Stimulated activated CD4-positive, alpha-beta T cell treated with anti-CD3 and anti-CD28 coated beads, Interleukin-15, amount 100 ng/mL, for 24 hours (primary cell): ENCODE measurements around the gene VRK2.

ENCODE experiments used
- DNase-seq: peaks from one replicate; pipeline ENCODE4 v3.0.0-alpha.2; 2020

The VRK2 gene

DNA sequence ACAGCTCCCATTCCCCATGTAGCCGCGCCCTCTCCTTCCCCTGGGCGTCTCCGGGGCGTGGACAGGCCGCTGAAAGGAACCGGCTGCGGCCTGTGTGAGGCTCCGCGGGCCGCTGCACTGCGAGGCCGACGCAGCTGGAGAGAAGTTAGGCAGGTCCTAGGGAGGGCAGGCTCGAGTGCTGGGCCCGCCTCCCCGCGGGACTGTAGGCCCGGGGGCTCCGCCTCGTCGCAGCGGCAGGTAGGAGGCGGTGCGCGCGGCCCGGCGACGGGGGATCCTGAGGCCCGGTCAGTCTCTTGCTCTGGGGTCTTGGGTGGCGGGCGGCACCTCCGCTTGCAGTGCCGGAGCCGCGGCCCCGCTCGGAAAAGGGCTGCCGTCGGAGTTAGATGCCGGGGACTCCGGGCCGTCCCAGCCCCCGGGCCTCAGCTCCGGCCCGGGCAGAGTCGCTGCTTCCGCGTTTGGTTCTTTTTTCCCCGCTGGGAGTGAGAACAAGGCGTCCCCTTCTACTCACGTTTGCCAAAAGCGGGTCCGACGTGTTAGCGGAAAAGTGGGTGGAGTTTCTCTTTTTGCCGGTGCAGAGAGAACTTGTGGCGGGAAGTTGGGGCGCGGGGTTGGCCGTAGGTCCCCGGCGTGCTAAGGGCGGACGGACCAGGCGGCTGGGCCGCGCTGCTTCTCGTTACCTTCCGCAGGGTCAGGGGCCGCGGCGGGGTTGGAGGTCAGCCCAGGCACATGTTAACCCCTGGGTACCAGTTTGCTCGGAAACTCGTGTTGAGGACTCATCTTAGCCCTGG, at the start of gene VRK2:
Gene VRK2, plus strand, starts transcription at position 222 of the 788 bp plus-strand sequence. CDS start 2,026 bp downstream, outside the sequence.
- peak; percentile 89 for DNase-seq

DNA sequence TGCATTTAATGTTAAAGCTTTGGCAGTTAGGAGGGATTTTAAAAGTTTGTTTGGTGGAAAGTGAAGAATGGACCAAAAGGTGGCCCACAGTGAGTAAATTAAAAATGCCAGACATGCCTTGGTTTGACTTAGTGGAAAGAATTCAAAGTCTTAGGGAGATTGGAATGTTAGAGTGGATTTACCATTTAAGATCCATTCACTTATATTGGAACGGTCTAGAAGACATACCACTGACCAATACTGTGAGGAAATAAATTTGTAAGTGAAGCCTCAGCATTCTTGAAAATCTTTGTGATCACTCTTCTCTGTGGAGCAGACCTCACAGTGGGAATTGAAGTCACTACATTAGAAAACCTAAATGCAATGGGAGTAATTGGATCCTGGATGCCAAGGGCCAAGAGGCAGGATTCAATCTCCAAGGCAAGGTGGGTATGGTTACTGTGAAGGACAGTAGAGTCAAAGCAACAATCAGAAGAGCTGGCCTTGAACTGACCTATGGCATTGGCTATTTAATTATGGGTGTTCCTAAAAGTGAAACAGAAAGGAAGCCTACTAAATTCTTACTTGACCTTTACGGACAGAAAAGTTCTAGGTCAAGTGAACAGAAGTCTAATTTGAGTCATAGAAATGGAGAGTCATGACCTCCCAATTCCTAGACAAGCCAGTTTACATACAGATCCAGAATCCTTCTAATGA, 40.2 kb upstream of the VRK2 start:
- no peak for DNase-seq

DNA sequence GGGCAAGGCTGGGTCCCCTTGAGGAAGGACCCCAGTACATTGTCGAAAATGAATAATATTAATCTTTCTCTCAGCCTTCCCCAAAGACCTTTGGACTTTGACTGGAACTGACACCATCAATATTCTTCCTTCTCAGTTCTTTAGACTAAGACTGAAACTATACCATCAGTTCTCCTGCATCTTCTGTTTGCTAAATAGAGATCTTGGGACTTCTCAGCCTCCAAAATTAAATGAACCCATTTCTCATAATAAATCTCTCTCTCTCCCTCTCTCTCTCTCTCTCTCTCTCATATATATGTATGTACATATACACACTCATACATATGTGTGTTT, 39.7 kb upstream of the VRK2 start:
- no peak for DNase-seq

DNA sequence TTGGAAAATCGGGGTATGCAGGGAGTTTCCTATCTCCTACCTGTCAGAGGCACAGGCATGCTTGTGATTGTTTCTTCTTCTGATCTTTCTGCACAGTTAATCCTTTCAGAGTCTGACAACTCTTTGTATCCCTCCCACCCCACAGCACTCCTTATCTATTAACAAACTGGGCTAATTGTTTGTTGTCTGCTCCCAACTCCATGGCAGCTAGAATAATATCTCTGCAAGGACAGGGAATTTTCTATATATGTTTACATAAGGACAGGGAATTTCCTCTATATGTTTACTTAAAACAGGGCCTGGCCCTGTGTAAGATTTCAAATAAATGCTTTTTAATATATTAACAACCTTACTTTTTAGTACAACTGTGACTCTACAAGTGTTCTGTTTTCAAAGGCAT, 36.0 kb upstream of the VRK2 start:
- no peak for DNase-seq

DNA sequence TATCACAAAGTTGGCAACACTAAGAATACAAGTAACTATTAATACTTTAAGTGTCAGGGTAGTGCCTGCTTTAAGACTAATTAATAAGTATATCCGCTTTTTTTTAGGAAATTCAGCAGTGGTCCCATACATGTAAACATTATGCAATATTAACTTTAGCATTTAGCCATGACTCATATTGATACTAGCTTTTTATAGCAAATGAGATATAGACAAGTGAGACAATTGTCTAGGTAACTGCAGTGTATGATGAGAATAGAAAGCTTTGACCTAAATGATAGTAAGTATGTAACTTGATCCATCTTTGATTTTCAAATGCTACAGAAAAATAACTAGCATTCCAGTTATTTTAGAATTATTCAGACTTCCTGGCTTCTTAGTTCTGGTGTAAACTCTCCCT, 27.4 kb upstream of the VRK2 start:
- no peak for DNase-seq

DNA sequence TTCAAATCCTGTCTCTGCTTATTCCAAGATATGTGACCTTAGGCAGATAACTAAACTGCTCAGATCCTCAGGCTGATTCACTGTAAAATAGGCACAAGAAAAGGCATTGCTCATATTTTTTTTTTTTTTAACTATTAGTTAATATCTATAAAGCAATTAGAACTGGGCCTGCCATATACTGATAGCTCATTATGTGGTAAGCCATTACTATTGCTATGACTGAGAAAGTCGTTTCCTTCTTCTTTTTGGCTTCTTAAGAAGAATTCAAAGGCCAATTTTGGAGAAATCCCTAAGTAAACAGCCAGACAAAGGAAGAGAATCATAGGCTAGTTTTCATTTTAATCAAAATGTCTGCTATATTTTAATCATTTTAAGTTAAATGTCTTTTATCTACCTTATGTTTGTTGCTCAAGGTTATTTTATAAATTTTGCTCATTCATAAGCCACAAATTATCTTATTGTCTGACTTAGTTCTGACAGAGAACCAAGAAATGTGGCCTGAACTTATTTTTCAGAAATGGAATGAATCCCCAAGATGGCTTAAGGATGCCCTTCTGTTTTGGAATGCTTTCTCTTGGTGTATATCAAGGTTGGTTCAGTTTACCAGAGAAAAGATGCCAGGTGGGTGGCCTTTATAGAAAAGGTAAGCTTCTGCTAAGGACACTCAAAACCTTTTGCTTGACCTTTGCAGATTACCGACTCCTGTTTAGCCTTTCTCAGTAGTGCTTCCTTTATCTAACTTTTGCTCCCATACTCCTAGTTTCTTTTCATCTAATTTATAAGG, 21.3 kb upstream of the VRK2 start:
- DNase-seq, result no peak

DNA sequence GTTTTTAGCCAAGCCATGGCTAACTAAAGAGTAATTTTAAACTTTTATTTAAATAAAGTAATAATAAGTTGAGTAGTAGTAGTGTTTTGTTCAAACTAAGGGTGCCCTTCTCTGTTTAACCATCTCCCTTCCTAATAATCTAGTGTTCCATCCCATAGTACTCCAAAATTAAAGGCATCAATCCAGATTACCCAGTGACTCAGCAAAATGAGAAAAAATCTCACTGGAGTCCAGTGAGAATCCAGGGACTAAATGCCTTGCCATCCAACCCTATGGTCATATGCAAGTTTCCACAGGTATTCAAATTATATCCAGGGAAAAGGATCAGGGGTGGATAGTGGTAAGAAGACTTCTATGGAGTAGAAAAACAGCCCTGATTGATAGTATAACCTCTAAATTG, 19.6 kb upstream of the VRK2 start:
- no peak for DNase-seq

DNA sequence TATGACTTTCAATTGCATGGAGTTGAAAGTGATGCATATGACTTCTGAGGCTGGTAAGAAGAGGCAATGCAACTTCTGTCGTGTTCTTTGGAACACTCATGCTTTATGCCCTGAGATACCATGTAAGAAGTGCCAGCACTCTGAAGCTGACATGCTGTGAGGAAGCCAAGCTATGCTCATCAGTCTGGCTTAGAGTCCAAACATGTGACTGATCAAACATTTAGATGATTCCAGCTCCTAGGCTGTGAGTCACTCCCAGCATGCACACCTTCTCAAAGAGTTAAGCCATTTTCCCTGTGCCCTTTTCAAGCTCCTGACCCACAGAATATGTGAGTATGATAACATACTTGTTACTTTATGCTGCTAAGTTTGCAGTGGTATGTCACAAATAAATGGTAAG, 15.8 kb upstream of the VRK2 start:
- no peak for DNase-seq

DNA sequence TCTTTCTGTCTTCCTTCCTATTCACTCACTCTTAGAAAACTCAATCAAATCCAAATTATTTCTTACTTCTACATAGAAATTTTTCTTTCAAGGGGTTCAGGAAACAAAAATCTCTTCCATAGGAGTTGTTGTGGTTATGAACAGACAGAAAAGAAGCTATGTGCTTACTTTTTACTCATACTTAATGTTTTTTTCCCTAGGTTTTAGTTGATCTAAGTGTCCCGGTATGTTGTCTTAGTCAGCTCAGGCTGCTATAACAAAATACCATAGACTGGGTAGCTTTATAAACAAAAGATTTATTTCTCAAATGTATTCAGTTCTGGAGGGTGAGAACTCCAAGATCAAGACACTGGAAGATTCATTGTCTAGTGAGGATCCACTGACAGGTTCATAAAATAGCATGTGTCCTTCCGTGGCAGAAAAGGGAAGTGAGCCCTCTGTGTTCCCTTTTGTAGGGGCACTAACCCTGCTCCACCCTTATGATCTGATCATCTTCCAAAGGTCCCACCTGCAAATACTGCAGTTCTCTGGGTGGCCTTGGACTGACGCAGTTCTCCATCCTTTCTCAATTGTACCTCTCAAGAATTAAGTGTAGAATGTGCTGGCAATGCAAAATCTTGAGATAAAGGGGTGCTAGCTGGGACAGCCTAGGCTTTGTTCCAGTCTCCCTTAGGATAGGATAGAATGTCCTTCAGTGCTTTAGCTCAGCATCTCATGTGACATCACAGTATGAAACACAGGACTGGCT, 14.4 kb upstream of the VRK2 start:
- no peak for DNase-seq

DNA sequence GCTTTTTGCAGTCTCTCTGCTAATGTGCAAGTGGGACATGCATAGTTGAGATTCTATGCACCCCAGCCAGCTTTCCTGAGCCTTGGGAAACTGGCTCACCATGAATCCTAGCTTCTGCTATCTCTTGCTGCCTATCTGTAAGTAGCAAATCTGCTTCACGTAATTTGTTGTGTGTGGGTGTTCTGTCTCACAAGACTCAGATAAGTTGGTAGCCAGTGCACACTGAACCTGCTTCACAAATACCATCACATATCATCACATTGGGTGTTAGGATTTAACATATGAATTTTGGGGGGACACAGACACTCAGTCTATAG, 13.9 kb upstream of the VRK2 start:
- DNase-seq, result no peak

DNA sequence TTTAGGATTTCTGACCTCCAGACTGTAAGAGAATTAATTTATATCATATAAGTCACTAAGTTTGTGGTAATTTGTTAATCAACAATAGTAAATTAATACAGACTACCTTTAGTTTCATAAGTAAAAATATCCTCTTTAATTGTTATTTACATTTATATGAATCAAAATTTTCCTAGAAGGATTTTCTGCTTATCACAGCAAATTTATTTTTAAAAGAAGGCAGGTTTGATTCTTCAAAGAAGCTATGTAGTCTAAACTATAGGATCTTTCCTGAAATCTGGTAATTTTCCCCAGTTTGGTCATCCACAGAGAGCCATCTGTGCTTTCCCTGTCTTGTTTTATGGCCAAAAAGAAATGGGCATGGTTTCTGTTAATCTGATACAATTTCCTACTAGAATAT, 13.1 kb upstream of the VRK2 start:
- no peak for DNase-seq

DNA sequence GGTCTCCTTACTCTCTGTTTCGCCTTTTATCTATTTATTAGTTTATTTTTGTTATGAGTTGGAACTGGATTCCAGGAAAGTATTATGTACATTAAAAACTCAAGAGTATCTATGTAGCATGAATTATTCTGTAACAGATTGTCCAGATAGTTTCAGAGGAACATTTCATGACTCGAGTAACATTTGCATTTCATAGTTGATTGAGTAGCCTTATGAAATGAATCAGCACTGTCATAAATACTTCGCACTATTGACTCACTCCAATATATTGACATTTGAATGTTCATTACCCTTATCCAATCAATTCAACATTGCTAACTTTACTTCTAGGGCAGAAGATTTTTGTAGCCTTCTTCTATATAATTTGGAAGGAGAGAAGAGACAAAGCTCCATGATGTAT, 11.3 kb upstream of the VRK2 start:
- no peak for DNase-seq

DNA sequence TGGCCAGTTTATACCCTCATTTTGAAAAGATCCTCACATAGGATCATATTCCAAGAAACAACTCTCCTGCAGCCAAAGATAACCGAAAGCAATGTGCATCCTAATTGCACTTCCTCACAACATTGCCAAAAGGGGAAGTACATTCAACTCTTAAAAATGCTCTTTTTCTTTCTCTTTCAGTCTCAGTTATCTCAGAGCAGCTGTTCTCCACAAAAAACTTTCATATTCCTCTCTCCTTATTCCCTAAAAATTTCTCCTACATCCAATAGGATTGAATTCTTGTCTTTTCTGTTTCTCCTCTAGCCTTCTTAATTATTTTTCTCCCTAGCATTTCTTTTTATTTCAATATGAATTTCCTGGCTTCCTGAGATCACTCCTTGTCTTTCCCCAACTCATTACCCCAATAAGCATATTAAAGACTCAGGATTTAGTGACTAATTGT, 7.4 kb upstream of the VRK2 start:
- DNase-seq, result no peak

DNA sequence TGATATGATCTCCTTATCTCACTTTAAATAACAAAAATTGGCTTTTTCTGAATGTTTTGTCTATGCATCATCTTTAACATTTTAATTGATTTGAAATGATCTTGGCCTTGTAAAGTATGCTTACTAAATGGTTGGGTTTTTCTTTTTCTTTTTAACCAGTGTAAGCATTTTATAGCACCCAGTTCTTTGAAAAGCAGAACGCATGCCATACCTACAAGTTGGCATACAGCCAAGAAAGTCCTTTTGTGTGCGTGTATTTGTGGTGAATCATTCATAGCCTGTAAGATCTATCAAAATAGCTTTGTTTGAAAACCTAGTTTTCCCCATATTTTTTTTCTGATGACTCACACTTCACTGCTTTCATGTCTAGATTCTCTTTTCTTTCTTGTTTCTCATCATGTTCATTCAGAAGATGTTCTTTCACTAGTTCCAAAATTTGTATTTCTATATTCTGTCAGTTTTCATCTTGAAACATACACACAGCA, 4.1 kb upstream of the VRK2 start:
- peak; percentile 25 for DNase-seq

DNA sequence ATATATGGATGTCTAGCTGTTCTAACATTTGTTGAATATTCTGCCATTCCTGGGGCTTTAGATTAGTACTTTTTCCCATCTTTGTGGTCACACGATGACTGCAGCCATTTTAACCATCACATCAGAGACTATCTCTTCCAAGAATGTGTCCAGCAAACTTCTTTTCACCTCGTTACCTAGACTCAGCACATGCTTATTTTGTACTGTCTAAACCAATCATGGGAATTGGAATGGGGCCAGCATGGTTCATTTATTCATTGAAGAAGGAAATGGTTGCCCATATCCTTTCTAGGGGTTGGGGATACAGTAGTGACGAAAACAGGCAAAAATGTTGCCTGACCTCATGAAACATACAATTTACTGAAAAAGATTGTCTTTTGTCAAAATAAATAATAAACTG, 2.5 kb upstream of the VRK2 start:
- DNase-seq, result no peak

DNA sequence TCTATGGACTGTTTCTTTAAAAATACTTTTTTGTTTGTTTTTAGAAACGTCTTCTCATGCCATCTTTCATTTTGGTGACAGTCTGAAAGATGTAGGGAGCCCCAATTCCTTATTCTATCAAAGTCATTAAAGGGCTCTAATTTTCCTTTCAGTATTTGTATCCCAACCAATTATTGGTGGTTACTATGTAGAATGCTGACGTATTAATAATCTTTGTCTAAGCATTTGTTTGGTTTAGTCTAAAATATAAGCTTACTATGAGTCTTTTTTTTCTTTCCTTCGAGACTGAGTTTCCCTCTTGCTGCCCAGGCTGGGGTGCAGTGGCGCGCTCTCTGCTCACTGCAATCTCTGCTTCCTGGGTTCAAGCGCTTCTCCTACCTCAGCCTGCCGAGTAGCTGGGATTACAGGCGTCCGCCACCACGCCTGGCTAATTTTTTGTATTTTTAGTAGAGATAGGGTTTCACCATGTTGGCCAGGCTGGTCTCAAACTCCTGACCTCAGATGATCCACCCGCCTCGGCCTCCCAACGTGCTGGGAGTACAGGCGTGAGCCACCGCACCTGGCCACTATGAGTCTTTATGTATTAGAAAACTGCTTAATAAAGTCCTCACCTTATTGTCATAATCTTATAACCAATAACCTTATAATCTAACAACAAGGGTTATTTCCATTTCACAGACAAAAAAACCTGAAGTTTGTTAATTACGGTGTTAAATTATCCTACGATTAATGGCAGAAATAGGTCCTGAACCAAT, 849 bp upstream of the VRK2 start:
- no peak for DNase-seq

DNA sequence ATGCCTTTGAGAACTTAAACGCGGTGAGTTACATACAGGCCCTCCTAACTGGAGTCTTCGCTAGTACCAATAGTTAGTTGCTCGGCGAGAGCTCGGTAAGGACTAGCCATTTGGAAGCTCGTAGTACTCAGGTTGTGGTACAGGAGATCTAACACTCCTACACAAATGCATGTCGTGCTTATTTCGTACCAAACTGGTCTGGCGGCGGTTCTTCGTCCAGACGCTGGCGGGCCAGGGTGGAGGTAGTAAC, 346 bp upstream of the VRK2 start:
- no peak for DNase-seq

DNA sequence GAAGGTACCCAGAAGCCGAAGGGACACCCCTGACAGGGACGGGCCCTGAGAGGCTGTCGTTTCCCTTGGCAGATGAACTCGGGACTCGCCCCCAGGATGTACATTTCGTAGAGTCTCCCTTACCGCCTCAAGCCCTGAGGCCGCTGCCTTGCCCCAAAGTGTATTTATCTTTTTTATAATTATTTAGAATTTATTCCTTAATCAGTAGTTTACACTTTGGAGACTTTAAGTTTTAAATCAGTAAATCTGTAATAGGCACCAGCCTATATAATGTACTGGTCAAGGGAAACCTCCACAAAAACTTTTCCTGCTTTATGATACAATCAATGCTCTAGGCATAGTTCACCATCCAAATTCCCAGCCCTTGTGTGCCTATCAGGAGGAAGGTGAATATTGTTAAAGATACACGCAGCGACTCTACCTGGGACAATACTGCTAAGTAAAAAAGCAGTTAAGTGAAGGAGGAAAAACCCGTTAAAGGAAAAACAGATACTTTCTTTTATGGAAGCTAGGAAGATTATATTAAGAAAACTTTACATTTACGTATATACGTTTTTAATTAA, 848 bp downstream of the VRK2 start:
- DNase-seq, result no peak

DNA sequence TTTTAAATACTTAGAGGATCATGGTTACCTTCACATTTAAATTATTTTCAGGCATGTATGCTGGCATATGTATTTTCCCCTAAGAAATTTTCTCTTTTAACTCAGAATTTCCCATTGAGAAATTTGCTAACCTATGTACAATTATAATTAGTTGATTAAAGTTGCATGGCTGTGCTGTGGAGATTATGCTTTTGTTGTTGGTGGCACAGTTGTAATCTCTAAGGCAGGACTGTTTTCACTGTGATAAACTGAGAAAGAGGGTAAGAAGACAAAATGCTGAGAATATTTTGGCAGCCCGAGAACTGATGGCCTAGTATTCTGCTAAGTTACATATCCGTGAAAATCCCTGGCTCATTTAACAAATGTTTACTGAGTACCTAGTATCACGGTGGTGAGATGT, 1.4 kb downstream of the VRK2 start:
- DNase-seq, result no peak

DNA sequence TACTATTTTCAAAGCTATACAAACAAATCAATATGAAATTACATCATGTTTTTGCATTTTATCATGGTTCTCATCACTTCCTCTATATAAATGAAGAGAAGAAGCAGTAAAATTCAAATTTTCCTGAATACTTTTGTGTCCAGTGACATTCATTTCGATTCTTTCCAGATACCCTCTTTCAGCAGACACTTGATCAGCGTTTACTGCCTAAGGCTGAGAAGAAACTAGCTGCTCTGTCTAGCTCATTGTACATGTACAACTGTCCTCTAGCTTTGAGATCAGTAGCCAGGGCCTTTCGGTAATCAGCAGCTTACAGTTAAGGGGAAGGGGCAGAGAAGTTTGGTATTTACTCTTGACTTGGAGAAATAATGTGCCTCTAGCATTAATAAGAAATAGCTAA, 4.8 kb downstream of the VRK2 start:
- DNase-seq, result no peak

DNA sequence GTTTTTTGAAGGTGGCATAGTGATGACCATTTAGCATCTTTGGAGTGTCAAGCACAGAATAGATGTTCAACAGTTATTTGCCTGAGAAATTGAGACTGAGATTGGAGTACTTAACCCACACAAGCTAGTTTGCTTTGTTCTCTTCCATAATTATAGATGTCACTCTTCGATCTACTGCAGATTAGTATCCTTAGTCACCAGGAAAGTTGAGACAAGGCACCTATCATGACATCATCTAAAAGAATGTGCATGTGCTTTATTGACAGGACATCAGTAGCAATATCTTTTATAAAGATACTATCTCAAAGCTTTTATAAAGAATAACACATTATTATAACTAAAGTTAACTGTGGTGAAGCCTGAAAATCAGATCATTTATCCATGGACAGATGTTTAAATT, 6.4 kb downstream of the VRK2 start:
- no peak for DNase-seq

DNA sequence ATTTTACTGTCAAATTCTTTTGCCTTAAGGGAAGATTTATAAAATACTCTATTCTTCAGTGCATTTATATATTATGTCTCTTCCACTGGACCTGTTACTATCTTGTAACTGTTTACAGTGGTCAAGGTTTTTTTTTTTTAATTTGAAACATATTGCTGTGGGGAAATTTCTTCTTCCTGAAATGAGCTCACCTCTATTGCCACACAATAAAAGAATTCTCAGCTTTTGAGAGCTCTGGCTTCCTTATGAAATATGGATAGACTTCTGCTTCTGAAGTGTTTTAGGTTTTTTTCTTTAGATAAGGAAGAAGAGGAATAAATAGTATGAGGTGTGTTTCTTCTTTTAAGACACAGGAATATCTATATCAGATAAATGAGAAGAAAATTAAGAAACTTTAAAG, 7.7 kb downstream of the VRK2 start:
- no peak for DNase-seq
